ENCODE results near the gene P3H2. TPM values are rescaled to one million over a fixed set of nuclear protein-coding genes. Genes with fewer than 3 reads are reported as not detected.

The P3H2 gene
- total RNA-seq, 4 donors from 2014 or later, result 0.85 to 6.8 (median 4.8) TPM

GRCh38 chr3:190013943-190014924 is 106.5 kb downstream of the P3H2 start:
- TF ChIP-seq CTCF (IDR thresholded peaks at IDR 0.05; ENCODE audit: low read depth), result no peak

GRCh38 chr3:190012784-190013183 is 107.9 kb downstream of the P3H2 start:
- no peak for TF ChIP-seq CTCF (IDR thresholded peaks at IDR 0.05; ENCODE audit: low read depth)

GRCh38 chr3:190012314-190012782 is 108.3 kb downstream of the P3H2 start:
- no peak for TF ChIP-seq CTCF (IDR thresholded peaks at IDR 0.05; ENCODE audit: low read depth)

GRCh38 chr3:190010486-190010885 is 110.2 kb downstream of the P3H2 start:
- TF ChIP-seq CTCF (IDR thresholded peaks at IDR 0.05; ENCODE audit: low read depth), result no peak

GRCh38 chr3:190009614-190010013 is 111.1 kb downstream of the P3H2 start:
- no peak for TF ChIP-seq CTCF (IDR thresholded peaks at IDR 0.05; ENCODE audit: low read depth)

GRCh38 chr3:190008432-190008831 is 112.3 kb downstream of the P3H2 start:
- no peak for TF ChIP-seq CTCF (IDR thresholded peaks at IDR 0.05; ENCODE audit: low read depth)

GRCh38 chr3:190005343-190006113 is 115.2 kb downstream of the P3H2 start:
- no peak for TF ChIP-seq CTCF (IDR thresholded peaks at IDR 0.05; ENCODE audit: low read depth)

Measured in subcutaneous adipose tissue (tissue), 4 donors.